Activated CD8-positive, alpha-beta memory T cell treated with anti-CD3 and anti-CD28 coated beads, Interleukin-2, amount 50 U/mL, for 24 hours (primary cell): ENCODE results near the gene SNCA.

Experiments used
- DNase-seq: peaks from one replicate; pipeline ENCODE4 v3.0.0-alpha.2; 2020; ENCODE audit errors: extremely low read depth

SNCA gene

DNA sequence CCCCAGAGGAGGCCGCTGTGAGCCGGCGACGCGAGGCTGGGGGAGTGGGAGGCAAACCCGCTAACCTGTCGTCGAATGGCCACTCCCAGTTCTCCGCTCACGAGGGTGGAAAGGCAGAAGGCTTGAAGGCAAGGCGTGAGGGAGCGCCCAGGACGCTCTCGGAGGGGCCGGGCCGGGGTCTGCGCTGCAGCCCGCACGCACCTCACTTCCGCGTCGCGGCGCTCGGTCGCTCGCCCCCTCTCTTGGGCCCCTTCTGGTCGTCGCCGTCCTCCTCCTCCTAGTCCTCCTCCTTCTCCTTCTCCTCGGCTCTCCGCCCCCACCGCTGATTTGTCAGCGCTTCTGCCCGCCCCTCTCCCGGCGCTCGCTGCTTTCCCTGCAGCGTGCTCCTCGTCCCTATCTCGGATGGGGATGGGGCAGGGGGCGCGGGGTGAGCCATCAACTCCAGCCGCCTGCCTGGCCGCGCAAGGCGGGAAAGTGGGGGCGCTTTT is at the start of gene SNCA:
TSS of gene SNCA (minus strand) at position 265 of the 488 bp plus-strand sequence. CDS start 1,494 bp downstream, outside the sequence.
- no peak for DNase-seq

DNA sequence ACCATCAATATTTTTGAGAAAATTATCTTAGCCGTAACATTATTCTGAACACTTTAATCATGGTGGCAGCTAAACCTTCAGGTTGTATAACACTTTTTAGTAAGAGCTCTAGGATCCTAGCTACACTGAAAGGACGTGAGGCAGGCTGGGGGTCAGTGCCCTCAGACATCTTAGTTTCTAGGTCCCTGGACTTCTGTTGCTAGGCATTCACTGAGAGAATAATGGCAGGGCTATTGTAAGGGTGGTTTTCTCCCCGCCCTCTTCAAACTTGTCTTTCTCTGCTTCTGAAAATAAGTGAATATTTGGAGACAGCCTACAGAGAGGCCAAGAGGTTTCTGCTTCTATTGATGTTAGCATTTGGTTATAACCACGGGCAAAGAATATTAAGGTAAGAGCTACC is 42.3 kb upstream of the SNCA start:
- DNase-seq = no peak

DNA sequence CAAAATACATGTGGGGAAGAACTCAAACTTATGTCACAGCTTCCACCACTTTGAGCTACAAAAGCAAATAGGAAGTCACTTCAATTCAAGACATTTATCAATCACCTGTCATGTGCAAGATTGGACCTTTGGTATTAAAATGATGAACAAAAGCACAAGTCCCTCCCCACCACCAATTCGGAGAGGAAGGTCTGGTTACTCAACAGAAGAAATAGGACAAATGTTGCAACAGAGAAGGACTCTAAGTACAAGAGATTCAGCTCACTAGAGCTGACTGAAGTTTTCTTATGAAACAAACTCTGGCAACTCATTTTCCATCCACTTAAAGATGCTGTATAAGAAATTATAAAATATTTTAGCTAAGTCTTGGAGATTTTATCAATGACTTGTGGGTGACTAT is 41.6 kb upstream of the SNCA start:
- DNase-seq = no peak

DNA sequence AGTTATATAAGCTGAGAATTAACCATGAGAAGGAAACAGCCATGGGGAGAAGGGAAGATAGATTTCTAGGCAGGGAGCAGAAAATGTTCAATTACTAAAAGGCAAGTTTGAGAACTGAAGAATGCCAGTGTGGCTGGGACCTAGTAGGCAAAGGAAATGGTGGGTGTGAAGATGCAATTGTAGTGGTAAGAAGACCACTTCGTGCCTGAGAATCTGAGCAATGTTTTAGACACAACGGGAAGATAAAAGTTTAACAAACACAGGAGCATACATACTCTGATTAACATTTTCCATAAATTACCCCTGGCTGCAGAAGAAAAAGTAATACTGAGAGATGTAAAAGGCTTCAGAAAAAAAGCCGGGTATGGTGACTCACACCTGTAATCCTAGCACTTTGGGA is 39.6 kb upstream of the SNCA start:
- no peak for DNase-seq

DNA sequence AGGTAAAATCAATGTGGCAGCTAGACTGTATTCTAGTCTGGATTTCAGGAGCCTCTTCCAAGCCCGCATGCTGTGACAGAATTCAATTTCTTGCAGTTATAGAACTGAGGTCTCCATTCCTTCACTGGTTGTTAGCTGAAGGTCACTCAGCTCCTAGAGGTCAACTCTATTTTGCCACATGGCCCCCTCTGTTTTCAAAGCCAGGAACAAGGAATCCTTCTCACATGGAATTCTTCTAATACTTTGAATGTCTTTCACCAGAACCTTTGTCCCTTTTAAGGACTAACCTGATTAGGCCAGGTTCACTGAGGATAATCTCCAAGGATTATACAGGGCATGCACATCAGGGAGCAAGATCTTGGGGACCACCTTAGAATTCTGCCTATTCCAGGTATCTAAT is 34.2 kb upstream of the SNCA start:
- DNase-seq = no peak

DNA sequence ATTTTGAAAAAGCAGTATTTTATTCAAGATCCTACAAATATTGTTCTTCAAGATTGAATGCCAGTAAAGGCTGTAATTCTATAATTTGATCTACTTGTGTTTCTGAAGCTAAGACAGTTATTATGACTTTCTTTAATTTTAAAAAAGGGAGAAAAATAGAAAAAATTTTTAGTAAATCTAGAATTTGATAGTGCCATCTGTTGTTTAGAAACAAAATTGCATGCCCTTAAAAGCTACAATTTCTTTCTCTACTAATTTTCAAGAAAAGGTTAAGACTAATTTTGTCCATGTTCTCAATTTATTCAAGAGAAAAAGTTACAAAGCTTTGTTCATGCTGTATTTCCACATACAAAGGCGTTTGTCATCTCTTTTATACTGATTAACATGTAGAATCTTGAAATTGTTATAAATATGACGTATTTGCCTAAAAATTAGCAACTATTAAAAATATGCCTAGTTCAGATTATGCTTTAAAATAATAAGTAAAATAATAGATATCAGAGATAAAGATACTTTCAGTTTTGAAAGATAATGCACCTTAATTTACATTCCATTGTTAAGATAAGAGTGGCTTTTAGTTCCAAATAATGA is 32.1 kb upstream of the SNCA start:
- no peak for DNase-seq

DNA sequence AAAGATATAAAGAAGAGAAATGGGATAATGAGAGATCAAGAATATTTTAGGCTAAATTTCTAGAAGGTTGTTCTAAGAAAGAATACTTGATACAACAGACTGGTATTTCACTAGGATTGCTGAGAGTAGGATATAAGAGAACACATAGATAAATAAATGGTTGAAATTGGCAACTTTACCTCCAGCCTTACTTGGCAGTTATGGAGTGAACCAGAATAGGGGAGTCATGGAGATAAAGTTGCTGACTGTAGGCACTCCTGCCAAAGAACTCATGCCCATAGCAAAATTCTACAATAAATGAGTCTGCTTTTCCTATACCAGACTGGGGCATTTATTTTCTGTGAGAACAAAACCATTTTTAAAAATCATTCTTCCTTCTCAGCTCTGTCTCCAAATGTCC is 31.3 kb upstream of the SNCA start:
- no peak for DNase-seq

DNA sequence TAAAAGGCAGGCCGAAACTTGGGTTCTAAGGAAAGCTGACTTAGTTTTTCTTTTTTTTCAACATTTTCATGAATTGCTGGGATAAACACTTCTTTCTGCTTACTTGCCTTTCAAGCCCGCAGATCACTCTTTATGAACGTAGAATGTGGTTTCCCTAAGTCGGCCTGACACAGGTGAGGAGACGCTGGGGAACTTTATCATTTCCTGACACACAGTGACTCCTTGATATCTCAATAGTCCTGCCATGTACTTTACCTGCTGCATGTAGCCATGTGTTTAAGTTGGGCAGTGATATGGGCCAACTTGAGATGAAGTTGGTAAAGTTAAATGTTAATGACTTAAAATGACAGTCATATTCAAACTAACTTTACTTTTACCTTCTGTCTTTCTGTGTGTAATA is 26.6 kb upstream of the SNCA start:
- no peak for DNase-seq

DNA sequence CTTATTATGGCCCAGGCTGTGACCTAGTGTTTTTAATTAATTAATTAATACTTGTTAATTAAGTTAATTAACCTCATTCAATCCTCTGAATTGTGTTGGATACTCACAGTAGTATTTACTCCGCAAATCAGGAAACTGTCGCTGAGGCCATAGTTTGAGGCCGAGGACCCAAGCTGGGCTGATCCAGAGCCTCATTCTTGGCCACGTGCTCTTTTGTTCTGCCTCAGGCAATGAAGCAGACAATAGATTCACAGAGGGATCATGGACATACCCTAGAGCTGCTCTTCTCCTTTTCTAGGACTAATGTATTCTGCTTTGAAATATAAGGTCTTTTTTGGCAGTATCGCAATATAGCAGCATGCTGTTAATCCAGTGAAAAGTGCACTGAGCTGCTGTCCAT is 24.0 kb upstream of the SNCA start:
- DNase-seq = no peak

DNA sequence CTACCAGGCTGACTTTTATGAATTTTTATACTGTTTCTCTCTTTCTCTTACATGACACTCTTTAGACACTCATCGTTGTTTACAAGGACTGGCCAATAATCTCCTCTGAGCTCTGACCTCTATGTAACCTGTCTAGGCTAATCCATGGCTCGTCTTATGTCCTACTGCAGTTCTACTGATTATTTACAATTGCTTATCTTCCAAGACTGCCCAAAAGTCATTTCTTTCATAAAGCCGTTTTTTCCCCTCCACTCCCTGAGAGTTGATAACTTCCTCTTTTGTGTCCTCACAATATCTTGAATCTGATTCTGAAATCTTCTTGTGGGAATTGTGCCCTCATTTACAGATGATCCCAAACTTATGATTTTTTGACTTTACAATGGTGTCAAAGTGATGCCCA is 18.3 kb upstream of the SNCA start:
- no peak for DNase-seq

DNA sequence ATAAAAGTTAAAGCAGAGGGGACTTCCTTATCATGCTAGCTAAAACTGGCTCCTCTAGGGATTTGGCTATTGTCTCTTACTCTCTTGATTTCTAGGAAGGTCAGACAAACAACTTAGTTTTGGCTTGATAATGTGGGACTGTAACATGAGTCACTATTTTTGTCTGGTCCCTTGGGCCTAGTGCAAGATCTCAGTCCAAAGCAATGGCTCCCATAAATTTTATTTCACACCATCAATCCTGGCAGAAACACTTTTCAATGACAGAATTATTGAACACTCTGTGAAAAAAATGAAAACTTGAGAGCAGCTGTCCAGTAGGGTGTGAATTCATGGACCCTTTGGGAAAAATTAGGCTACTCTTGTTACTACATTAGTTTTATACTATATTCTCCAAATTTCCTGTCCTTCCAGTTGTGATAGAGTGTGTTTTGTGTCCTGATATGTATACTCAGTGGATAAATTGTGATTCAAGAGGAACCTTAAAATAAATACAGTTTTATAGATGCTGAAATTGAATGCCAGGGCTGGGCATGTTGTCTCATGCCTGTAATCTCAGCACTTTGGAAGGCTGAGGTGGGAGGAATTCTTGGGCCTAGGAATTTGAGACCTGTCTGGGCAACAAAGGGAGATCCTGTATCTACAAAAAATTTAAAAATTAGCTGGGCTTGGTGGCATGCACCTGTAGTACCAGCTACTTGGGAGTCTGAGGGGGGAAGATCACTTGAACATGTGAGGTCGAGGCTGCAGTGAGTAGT is 10.8 kb upstream of the SNCA start:
- DNase-seq = no peak

DNA sequence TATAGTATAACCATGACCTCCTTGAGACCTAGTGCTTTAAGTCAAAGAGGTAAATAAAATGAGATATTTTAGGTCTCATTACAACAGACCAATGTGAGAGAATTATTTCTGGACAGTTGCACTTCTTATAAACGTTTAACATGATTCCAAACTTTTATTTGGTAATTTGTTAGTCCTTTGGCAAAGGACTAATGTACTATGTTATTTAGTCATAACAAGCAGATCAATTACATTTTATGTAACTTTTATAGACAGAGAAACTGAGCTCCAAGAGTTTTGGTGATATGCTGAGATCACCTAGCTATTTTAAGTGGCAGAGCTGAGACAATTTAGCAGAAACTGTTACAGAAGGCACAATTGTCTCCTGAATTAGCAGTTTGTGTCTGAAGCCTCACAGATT is 2.6 kb upstream of the SNCA start:
- no peak for DNase-seq

DNA sequence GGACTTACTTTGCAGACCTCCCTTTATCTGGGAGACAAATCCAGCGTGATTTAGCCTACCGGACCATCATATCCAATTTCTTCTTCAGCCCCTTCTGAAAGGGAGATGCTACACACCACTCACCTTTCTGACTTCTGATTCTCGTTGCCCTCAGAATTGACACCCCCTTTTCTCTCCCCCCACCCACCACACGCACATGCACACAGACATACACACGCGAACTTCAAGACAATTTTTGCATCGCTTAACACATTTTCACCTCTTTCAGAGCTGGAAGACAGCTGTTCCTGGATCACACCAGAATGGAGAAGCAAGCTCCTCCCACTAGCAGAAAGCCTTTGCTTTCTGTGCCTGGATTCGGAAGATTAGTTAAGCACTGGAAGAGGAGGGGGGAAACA is 1.0 kb upstream of the SNCA start:
- no peak for DNase-seq

DNA sequence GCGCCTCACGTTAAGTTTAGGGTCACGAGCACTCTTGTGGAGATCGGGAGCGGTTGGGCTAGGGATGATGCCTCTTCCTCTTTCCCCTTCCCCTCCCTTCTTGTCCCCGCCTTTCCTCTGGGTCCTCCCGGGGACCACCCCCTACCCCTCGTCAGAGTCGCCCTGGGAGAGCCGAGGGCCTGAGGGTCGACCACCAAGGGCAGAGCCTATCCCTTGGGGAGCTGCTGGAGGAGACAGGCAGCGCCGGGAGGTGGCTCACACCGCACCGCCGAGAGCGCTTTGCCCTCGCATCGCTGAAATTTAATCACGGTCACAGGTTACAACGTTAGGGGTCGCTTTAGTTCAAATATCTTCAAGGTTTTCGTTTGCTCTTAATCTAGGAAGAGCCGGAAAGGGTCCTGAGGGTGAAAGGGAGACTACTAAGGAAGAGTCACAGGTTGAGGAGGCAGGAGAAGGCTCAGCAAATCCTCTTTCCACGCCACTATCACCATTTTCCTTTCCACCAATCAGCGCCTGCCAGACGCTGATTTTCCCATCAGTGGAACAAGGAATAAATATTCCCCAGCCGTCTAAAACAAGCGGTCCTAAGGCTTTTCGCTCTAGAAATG is 528 bp upstream of the SNCA start:
- DNase-seq = no peak

DNA sequence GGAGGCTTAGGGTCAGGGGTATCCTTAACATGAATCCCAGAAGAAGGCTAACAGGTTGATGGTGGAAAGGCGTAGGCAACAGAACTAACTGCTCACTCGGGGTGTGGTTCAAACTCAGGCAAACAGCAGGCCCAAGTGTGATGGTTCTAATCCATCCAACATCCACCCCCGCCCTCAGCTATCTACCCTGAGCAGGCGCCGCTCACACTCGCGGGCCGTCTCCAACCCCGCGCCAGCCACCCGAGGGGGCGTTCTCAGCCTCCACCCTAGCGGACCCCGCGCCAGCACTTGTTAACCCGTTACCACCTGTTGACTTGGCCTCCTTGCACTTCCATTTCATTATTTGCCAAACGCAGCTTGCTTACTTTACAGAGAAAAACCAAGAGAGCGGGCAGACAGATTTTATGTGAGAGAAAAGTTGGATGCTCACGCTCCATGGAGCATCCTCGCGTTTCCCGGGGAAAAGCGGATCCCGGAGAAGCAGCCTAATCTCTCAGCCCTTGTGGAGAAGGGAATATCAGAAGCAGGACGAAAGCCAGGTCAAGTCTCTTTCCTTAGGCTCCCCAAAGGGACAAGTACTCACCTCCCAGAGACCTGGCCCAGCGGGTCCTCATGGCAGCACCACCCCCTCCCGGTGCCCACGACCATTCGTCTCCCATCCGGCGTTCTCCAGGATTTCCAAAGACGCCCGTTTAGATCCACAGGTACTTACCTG is 773 bp downstream of the SNCA start:
- DNase-seq = no peak

DNA sequence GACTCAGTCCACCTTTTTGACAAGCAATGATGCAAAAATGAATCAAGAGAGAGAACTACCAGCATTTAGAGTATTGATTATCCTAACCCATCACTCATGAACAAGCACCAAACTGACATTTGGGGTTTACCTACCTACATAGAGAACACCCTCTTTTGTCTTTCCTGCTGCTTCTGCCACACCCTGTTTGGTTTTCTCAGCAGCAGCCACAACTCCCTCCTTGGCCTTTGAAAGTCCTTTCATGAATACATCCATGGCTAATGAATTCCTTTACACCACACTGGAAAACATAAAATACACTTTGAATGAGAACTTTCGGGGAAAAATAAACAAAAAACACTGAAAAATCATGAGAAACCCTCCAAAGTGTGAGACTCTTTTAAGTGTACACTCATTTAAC is 1.5 kb downstream of the SNCA start:
- DNase-seq = no peak

DNA sequence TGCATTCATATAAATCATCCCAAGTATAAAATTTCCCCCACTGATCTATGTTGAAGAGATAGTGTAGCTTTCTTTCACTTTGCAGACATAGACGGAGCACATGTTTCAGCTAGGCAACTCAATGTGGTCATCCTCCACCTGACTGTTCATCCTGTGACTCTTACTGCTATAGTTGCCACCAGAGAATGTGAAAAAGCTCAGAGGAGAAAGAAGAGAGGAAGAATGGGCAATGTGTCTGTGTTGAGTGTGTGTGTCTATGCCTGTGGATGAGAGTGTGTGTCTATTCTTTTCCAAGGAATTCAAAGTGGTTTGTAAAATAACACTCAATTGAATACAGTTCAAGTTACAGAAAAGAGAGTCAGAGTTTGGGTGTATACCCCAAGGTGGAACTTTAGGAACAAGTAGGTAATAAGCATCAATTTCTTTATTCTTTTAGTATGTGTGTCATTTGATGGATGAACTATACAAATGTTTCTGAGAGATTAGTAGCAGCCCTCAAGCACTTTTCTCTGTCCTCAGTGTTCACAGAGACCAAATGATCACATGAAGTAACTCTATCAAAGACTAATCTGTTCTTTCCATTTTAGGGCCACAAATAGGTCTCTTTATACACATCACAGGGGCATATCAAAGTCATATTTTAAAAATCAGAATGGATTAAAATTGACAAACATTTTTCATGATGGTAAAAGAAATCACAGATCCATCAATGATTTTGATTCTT is 2.3 kb downstream of the SNCA start:
- DNase-seq = no peak

DNA sequence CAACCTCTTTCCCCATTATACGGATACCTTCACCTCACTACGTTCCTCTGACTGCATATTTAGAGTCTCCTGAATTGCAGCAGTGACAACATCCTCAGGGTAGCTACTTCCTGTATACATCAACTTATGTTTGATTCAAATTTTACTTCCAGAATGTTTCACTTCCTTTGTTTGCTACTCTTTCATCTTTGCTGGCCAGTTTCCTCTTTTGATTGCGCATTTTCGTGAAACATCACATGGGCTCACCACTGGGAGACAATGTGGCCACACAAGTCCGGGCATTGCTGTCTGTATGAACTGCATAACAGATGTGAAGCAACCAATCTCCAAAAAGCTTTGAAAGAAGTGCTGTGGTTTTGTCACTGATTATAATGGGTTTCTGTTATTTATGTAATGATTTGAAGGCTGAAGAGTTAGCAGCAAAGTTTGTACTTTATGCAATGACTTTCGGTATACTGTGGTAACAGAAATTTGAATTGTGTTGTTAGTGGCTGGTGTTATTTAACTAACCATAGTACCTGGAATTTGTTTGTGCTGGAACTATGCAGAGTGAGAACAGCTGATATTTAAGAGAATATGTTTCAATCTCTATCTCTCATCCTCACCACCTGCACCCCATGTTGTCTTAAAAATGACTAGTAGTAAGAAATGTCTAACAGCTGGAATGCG is 7.4 kb downstream of the SNCA start:
- DNase-seq = no peak

DNA sequence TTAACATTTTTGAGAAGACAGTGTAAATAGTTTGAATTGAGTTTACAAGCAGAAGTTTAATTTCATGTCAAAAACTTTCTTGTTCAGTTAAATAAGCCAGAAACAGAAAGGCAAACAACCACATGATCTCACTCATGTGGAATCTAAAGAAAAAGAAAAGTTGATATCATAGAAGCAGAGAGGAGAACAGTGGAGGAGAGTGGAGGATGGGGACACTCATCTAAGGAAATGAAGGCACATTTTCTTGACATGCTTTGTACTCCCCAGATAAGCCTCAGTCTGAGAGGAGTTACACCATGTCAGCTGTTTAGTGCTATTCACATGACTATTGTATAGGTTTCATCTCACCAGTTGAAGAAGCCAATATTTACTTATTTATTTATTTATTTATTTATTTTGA is 13.5 kb downstream of the SNCA start:
- no peak for DNase-seq

DNA sequence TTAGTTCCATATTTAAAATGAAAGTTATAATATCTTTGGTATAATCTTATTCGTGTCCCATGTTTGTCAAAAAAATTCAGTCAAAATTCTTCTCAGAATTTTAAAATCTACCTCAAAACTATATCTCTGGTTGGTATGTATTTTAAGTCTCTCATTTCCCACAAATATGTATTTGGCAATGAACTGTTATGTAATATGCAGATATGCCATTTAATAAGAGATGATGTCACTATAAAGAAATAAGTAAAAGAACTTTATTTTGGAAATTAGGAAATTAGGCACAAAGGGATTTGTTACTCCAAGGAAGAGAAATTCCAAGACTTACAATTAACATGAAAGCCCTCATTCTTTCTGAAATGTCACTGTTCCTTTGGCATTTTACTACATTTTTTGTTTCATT is 15.3 kb downstream of the SNCA start:
- DNase-seq = no peak

DNA sequence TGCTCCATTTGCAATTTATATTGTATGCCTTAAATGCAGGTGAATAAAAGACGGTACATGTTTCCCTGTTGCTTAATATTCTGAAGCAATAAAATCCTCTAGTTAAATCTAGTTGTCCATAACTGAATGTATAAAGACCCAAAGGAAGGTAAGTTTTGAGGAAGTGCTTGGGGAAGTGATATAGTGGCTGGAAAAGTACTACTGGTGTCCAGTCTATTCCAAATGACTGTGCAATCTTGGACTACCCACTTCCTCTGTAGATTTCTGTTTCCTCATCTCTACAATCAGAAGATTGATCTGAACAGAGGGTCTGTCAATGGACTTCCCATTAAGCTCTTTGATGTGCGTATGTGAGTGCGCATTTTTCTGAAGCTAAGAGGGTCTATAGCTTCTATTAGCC is 17.0 kb downstream of the SNCA start:
- no peak for DNase-seq
